HepG2 (cell line): ENCODE data around the gene USP38. TPM values are rescaled to one million over a fixed set of nuclear protein-coding genes. Genes with fewer than 3 reads are reported as not detected.
A peak's percentile ranks its signal among the peaks of the same experiment; 100 is the strongest.
"Not testable (repeated sequence)": the region's sequence is repeated elsewhere in the genome, so short reads cannot be mapped to it uniquely, and the experiment has no call there.

ENCODE experiments used
- EED ChIP-seq: sonication (generic); formaldehyde crosslinking; IDR thresholded peaks from 2 replicates; pipeline ENCODE4 v1.5.0; 2020; ENCODE audit warnings: mild to moderate bottlenecking, missing genetic modification reagents
- FOXA1 ChIP-seq, 2 experiments: fragments of 450-650 bp in 1 of 2; sonication (generic) in 1 of 2; formaldehyde crosslinking in 1 of 2; IDR thresholded peaks; 2 replicates each; pipeline versions ENCODE4 v1.4.0 to v1.6.1; 2016 to 2020; ENCODE audit warnings: missing genetic modification reagents in 1 of 2
- FOXP1 ChIP-seq, 2 experiments: fragments of 450-650 bp in 1 of 2; IDR thresholded peaks; 2 replicates each; pipeline ENCODE4 v1.6.1; 2017 to 2018; ENCODE audit warnings: antibody characterized with exemption in 1 of 2
- KAT8 ChIP-seq: IDR thresholded peaks from 2 replicates; pipeline ENCODE4 v1.6.1; 2016; ENCODE audit warnings: missing genetic modification reagents, missing compliant biosample characterization
- MAZ ChIP-seq, 2 experiments: sonication (generic) in 1 of 2; formaldehyde crosslinking in 1 of 2; IDR thresholded peaks; 2 replicates each; pipeline versions ENCODE4 v1.5.0 to v1.6.1; 2012 to 2020; ENCODE audit warnings: low read depth in 2 of 2, mild to moderate bottlenecking in 2 of 2, borderline replicate concordance in 1 of 2, improper control_type of control experiment in 1 of 2, low read length in 1 of 2, missing genetic modification reagents in 1 of 2, moderate library complexity in 1 of 2
- SETDB1 ChIP-seq: sonication (generic); formaldehyde crosslinking; IDR thresholded peaks from 2 replicates; pipeline ENCODE4 v1.5.1; 2020; ENCODE audit warnings: missing genetic modification reagents, mild to moderate bottlenecking, borderline replicate concordance
- SOX13 ChIP-seq, 3 experiments: fragments of 450-650 bp in 1 of 3; sonication (generic) in 1 of 3; formaldehyde crosslinking in 1 of 3; IDR thresholded peaks in 2 of 3; conservative IDR thresholded peaks in 1 of 3; 2 replicates each; pipeline versions ENCODE4 v1.5.0 to v1.6.1; 2016 to 2020; ENCODE audit warnings: antibody characterized with exemption in 1 of 3, mild to moderate bottlenecking in 1 of 3, missing compliant biosample characterization in 1 of 3, missing genetic modification reagents in 1 of 3, moderate library complexity in 1 of 3
- SOX6 ChIP-seq, 2 experiments: fragments of 450-650 bp in 1 of 2; sonication (generic) in 1 of 2; formaldehyde crosslinking in 1 of 2; IDR thresholded peaks; 2 replicates each; pipeline versions ENCODE4 v1.4.0 to v1.6.1; 2017 to 2020; ENCODE audit warnings: antibody characterized with exemption in 1 of 2, mild to moderate bottlenecking in 1 of 2, missing genetic modification reagents in 1 of 2
- TEAD3 ChIP-seq: optimal IDR thresholded peaks from 2 replicates; pipeline ENCODE3; 2016; ENCODE audit warnings: borderline replicate concordance
- ZBTB7B ChIP-seq: sonication (generic); formaldehyde crosslinking; IDR thresholded peaks from 2 replicates; pipeline ENCODE4 v1.4.0; 2020; ENCODE audit warnings: missing genetic modification reagents
- ZMYM4 ChIP-seq: sonication (generic); formaldehyde crosslinking; IDR thresholded peaks from 2 replicates; pipeline ENCODE4 v1.8.1; 2023; ENCODE audit warnings: mild to moderate bottlenecking, missing genetic modification reagents
- ZNF567 ChIP-seq: sonication (generic); formaldehyde crosslinking; IDR thresholded peaks from 2 replicates; pipeline ENCODE4 v1.8.1; 2023; ENCODE audit warnings: mild to moderate bottlenecking, missing genetic modification reagents, borderline replicate concordance
- ZNF788 ChIP-seq: sonication (generic); formaldehyde crosslinking; IDR thresholded peaks from 2 replicates; pipeline ENCODE4 v1.5.0; 2020; ENCODE audit warnings: mild to moderate bottlenecking, missing genetic modification reagents, borderline replicate concordance
- polyA plus RNA-seq, 8 experiments: library from polyadenylated mRNA; depleted of rRNA in 3 of 8; stranded (reverse) in 7 of 8; unstranded in 1 of 8; fragments of >200 nt; fragmentation: Illumina TruSeq in 4 of 8; extraction: Trizol in 4 of 8; gene quantifications; 2 replicates each; pipeline versions ENCODE4 v1.2.1 to v1.2.3, GENCODE V29; 2011 to 2016; ENCODE audit warnings: low read depth in 4 of 8, missing spikeins in 1 of 8, mixed read lengths in 1 of 8; ENCODE audit not compliant: insufficient read depth in 1 of 8
- total RNA-seq, 5 experiments: library from RNA; depleted of rRNA; stranded (reverse); fragments of >200 nt; fragmentation: Illumina TruSeq; extraction: Trizol; gene quantifications; 2 replicates each; pipeline ENCODE4 v1.2.3, GENCODE V29; 2016; ENCODE audit warnings: low read depth in 1 of 5
- TF ChIP-seq, protein P1 (sequence below): sonication (generic); formaldehyde crosslinking; IDR thresholded peaks from 2 replicates; pipeline ENCODE4 v1.5.0; 2020; ENCODE audit warnings: mild to moderate bottlenecking, missing genetic modification reagents, borderline replicate concordance
- TF ChIP-seq, protein P2 (sequence below): sonication (generic); formaldehyde crosslinking; IDR thresholded peaks from 2 replicates; pipeline ENCODE4 v1.5.1; 2020; ENCODE audit warnings: mild to moderate bottlenecking, missing genetic modification reagents, moderate library complexity

The USP38 gene
- total and polyA plus RNA-seq, 2 of the 13 experiments (the other 11 are each of a cell fraction or from before 2014, with no cell fraction given) = 4.5 to 11.8 TPM

DNA sequence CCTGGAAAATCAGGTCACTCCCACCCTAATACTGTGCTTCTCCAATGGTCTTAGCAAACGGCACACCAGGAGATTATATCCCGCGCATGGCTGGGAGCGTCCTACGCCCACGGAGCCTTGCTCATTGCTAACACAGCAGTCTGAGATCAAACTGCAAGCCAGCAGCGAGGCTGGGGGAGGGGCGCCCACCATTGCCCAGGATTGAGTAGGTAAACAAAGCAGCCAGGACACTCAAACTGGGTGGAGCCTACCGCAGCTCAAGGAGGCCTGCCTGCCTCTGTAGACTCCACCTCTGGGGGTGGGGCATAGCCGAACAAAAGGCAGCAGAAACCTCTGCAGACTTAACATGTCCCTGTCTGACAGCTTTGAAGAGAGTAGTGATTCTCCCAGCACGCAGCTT is 18.0 kb upstream of the USP38 start (continued):
- TF ChIP-seq MAZ (IDR thresholded peaks at IDR 0.05; ENCODE audit: borderline replicate concordance, low read depth, low read length); FOXP1 (IDR thresholded peaks at IDR 0.05); SOX6 (IDR thresholded peaks at IDR 0.05); SOX13 (IDR thresholded peaks at IDR 0.05); FOXA1 (IDR thresholded peaks at IDR 0.05): not testable (repeated sequence)
- TF ChIP-seq MAZ (CRISPR knock-in tag; IDR thresholded peaks at IDR 0.05; ENCODE audit: low read depth) (peak; percentile 49; the same call in 1 of the 2 replicates), KAT8 (CRISPR knock-in tag) (0 out of 2 replicates have a peak, but pooled peaks have one; percentile 21), ZBTB7B (0 out of 2 replicates have a peak, but pooled peaks have one; percentile 35), FOXP1 (CRISPR knock-in tag; IDR thresholded peaks at IDR 0.05) (0 out of 2 replicates have a peak, but pooled peaks have one; percentile 36), EED (0 out of 2 replicates have a peak, but pooled peaks have one; percentile 47), SOX6 (CRISPR knock-in tag; IDR thresholded peaks at IDR 0.05) (peak; percentile 67), SOX13 (CRISPR knock-in tag; conservative IDR thresholded peaks at IDR 0.05 in 1 of 2, IDR thresholded peaks at IDR 0.05 in 1 of 2) (peak in 1 of 2 experiments; percentile 28; a peak in 1 of 4 replicates), SETDB1 (CRISPR knock-in tag) (peak; percentile 82; the same call in 1 of the 2 replicates), ZMYM4 (CRISPR knock-in tag) (peak; percentile 85), ZNF788 (CRISPR knock-in tag) (peak; percentile 69; the same call in 1 of the 2 replicates), TEAD3 (CRISPR knock-in tag) (peak; percentile 52), FOXA1 (CRISPR knock-in tag; IDR thresholded peaks at IDR 0.05) (peak; percentile 75), ZNF567 (0 out of 2 replicates have a peak, but pooled peaks have one; percentile 58)
- TF ChIP-seq, protein P1, sequence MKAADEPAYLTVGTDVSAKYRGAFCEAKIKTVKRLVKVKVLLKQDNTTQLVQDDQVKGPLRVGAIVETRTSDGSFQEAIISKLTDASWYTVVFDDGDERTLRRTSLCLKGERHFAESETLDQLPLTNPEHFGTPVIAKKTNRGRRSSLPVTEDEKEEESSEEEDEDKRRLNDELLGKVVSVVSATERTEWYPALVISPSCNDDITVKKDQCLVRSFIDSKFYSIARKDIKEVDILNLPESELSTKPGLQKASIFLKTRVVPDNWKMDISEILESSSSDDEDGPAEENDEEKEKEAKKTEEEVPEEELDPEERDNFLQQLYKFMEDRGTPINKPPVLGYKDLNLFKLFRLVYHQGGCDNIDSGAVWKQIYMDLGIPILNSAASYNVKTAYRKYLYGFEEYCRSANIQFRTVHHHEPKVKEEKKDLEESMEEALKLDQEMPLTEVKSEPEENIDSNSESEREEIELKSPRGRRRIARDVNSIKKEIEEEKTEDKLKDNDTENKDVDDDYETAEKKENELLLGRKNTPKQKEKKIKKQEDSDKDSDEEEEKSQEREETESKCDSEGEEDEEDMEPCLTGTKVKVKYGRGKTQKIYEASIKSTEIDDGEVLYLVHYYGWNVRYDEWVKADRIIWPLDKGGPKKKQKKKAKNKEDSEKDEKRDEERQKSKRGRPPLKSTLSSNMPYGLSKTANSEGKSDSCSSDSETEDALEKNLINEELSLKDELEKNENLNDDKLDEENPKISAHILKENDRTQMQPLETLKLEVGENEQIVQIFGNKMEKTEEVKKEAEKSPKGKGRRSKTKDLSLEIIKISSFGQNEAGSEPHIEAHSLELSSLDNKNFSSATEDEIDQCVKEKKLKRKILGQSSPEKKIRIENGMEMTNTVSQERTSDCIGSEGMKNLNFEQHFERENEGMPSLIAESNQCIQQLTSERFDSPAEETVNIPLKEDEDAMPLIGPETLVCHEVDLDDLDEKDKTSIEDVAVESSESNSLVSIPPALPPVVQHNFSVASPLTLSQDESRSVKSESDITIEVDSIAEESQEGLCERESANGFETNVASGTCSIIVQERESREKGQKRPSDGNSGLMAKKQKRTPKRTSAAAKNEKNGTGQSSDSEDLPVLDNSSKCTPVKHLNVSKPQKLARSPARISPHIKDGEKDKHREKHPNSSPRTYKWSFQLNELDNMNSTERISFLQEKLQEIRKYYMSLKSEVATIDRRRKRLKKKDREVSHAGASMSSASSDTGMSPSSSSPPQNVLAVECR (CRISPR knock-in tag) = peak; percentile 47; the same call in 1 of the 2 replicates
- TF ChIP-seq, protein P2, sequence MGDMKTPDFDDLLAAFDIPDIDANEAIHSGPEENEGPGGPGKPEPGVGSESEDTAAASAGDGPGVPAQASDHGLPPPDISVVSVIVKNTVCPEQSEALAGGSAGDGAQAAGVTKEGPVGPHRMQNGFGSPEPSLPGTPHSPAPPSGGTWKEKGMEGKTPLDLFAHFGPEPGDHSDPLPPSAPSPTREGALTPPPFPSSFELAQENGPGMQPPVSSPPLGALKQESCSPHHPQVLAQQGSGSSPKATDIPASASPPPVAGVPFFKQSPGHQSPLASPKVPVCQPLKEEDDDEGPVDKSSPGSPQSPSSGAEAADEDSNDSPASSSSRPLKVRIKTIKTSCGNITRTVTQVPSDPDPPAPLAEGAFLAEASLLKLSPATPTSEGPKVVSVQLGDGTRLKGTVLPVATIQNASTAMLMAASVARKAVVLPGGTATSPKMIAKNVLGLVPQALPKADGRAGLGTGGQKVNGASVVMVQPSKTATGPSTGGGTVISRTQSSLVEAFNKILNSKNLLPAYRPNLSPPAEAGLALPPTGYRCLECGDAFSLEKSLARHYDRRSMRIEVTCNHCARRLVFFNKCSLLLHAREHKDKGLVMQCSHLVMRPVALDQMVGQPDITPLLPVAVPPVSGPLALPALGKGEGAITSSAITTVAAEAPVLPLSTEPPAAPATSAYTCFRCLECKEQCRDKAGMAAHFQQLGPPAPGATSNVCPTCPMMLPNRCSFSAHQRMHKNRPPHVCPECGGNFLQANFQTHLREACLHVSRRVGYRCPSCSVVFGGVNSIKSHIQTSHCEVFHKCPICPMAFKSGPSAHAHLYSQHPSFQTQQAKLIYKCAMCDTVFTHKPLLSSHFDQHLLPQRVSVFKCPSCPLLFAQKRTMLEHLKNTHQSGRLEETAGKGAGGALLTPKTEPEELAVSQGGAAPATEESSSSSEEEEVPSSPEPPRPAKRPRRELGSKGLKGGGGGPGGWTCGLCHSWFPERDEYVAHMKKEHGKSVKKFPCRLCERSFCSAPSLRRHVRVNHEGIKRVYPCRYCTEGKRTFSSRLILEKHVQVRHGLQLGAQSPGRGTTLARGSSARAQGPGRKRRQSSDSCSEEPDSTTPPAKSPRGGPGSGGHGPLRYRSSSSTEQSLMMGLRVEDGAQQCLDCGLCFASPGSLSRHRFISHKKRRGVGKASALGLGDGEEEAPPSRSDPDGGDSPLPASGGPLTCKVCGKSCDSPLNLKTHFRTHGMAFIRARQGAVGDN (CRISPR knock-in tag) = peak; percentile 51
